Stimulated activated naive CD8-positive, alpha-beta T cell treated with anti-CD3 and anti-CD28 coated beads, Interleukin-15, Interleukin-2, amounts not matched to agents 100 ng/mL and 50 ng/mL, for 24 hours (primary cell): ENCODE data around the gene ADNP2.

Source experiments
- H3K27ac Mint-ChIP-seq: one replicate; pipeline ENCODE4 v1.8.0; 2021; ENCODE audit warnings: mild to moderate bottlenecking, mixed read lengths
- H3K27me3 Mint-ChIP-seq: one replicate; pipeline ENCODE4 v1.8.0; 2021; ENCODE audit warnings: mixed read lengths
- H3K36me3 Mint-ChIP-seq: one replicate; pipeline ENCODE4 v1.8.0; 2021; ENCODE audit warnings: low read depth, mixed read lengths
- H3K4me1 Mint-ChIP-seq: one replicate; pipeline ENCODE4 v1.8.0; 2021; ENCODE audit warnings: low read depth, mixed read lengths
- H3K4me3 Mint-ChIP-seq: one replicate; pipeline ENCODE4 v1.8.0; 2021; ENCODE audit warnings: mild to moderate bottlenecking, mixed read lengths
- H3K9me3 Mint-ChIP-seq: one replicate; pipeline ENCODE4 v1.8.0; 2021; ENCODE audit warnings: mixed read lengths

Gene ADNP2, protein sequence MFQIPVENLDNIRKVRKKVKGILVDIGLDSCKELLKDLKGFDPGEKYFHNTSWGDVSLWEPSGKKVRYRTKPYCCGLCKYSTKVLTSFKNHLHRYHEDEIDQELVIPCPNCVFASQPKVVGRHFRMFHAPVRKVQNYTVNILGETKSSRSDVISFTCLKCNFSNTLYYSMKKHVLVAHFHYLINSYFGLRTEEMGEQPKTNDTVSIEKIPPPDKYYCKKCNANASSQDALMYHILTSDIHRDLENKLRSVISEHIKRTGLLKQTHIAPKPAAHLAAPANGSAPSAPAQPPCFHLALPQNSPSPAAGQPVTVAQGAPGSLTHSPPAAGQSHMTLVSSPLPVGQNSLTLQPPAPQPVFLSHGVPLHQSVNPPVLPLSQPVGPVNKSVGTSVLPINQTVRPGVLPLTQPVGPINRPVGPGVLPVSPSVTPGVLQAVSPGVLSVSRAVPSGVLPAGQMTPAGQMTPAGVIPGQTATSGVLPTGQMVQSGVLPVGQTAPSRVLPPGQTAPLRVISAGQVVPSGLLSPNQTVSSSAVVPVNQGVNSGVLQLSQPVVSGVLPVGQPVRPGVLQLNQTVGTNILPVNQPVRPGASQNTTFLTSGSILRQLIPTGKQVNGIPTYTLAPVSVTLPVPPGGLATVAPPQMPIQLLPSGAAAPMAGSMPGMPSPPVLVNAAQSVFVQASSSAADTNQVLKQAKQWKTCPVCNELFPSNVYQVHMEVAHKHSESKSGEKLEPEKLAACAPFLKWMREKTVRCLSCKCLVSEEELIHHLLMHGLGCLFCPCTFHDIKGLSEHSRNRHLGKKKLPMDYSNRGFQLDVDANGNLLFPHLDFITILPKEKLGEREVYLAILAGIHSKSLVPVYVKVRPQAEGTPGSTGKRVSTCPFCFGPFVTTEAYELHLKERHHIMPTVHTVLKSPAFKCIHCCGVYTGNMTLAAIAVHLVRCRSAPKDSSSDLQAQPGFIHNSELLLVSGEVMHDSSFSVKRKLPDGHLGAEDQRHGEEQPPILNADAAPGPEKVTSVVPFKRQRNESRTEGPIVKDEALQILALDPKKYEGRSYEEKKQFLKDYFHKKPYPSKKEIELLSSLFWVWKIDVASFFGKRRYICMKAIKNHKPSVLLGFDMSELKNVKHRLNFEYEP

DNA sequence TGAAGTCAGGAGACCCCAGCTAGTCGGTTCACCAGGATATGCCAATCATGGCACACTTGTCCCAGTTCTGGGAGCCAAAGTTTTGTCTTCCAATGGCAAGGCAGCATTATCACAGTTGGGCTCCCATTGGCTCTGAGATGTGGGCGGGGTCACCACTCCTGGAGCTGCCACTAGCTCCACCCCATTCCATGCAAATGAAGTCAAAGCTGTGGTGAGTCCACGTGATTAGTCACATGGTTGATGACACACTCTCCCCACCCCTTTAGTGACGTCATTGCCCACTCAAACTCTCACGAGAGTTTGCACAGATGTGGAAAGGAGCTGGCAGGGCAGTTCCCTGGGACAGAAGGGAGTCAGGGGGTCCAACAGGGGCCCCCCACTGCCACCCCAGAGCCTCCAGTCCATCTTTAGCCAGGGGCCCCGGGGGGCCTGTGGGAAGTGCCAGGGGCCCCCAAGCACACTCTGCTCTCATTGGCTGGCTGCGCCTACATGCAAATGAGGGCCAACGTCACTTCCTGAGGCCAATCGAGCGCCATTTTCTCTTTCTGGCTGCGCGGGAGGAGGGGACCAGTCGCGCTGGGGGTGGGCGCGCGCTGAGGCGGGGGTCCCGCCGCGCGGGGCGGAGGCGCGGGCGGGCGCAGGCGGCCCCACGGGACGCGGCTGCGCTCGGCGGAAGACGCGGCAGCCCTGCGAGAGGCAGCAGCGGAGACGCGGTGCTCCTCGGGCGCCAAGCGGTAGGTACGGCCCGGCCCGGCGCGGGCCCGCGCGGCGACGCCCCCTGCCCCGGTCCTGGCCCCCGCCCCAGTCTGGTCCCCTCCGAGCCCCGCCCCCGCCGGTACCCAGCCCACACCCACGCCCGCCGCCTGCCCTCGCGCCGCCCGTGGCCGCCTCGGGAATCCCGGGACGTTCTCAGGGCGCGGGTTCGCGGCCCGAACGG is at the start of gene ADNP2:
Gene ADNP2, plus strand, starts transcription at position 524 of the 937 bp plus-strand sequence. CDS start 8,281 bp downstream, outside the sequence.
- Mint-ChIP-seq H3K36me3 (peaks cover 14% of the 10 kb centered on the region), H3K27me3 (no peaks in the 10 kb centered on the region), H3K4me3 (peak within 1 kb of the TSS; percentile 77), H3K9me3 (no peaks in the 10 kb centered on the region), H3K4me1 (peaks cover 57% of the 10 kb centered on the region), H3K27ac (peak within 1 kb of the TSS; percentile 86)

DNA sequence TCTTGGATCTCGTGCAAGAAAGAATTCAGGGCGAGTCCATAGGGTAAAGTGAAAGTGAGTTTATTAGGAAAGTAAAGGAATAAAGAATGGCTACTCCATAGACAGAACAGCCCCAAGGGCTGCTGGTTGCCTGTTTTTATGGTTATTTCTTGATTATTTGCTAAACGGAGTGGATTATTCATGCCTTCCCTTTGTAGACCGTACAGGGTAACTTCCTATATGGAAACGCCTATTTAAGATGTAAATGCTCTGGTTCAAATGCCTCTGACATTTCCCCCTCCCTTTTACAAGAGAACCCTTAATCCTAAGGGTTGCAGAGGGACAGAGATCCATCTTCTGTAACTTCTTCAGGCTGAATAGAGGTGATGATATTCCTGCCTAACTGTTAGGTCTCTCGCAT is 49.1 kb upstream of the ADNP2 start:
- peaks cover 9% of the 10 kb centered on the region for H3K36me3 Mint-ChIP-seq
- H3K27ac Mint-ChIP-seq, result no peak overlapping the region
- H3K4me3 Mint-ChIP-seq, result no peak overlapping the region
- no peaks in the 10 kb centered on the region for H3K27me3 Mint-ChIP-seq
- peaks cover 27% of the 10 kb centered on the region for H3K9me3 Mint-ChIP-seq
- H3K4me1 Mint-ChIP-seq, result no peaks in the 10 kb centered on the region

DNA sequence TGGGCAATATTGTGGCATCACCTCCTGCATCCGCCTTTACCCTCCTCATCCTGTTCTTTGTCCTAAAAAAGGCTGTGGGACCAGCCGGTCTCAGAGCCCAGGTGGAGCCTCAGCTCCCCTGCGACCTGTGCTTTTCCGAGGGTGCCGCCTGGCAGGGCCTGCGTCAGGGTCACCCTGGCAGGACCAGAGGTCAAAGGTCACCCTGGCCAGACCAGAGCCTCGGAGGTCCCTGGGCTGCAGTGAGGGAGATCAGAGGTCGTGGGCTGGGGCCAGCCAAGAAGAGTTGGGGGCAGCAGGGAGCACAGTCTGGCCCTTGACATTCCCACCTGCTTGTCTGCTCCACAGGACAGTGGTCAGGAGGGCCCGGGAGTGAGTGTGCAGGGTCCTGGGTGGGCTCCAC is 43.4 kb upstream of the ADNP2 start:
- no peaks in the 10 kb centered on the region for H3K4me1 Mint-ChIP-seq
- H3K27ac Mint-ChIP-seq, result no peak overlapping the region
- H3K9me3 Mint-ChIP-seq, result peaks cover 6% of the 10 kb centered on the region
- peaks cover 5% of the 10 kb centered on the region for H3K36me3 Mint-ChIP-seq
- H3K4me3 Mint-ChIP-seq, result no peak overlapping the region
- no peaks in the 10 kb centered on the region for H3K27me3 Mint-ChIP-seq

DNA sequence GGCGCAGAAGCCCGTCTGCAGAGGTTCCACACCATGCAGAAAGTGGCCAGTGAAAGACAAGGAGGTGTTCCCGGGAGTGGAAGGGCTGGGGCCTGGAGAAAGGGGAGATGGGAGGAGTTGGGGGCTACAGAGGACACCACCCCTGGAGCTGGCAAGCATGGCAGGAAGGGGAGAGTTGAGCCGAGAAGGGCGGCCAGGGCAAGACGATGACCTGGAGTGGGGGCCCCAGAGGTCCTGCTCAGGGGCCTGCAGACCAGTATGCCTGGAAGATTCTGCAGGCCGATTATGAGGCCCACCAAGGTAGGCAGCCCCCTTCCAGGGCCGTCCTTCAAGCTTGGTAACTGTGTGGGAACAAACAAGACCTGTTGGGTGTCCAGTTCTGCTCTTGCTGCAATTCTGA is 41.7 kb upstream of the ADNP2 start:
- Mint-ChIP-seq H3K36me3 (no peaks in the 10 kb centered on the region), H3K9me3 (peaks cover 6% of the 10 kb centered on the region), H3K4me3 (no peak overlapping the region), H3K27ac (no peak overlapping the region), H3K4me1 (no peaks in the 10 kb centered on the region), H3K27me3 (no peaks in the 10 kb centered on the region)

- peaks cover under 1% of the 10 kb centered on the region for H3K9me3 Mint-ChIP-seq
- H3K27me3 Mint-ChIP-seq, result no peaks in the 10 kb centered on the region
- no peaks in the 10 kb centered on the region for H3K4me1 Mint-ChIP-seq
- H3K4me3 Mint-ChIP-seq, result no peak overlapping the region
- H3K36me3 Mint-ChIP-seq, result no peaks in the 10 kb centered on the region
- no peak overlapping the region for H3K27ac Mint-ChIP-seq
These were observed 41.2 kb upstream of the ADNP2 start for GRCh38 chr18:80067897-80068296.

GRCh38 chr18:80068571-80069272 is 40.3 kb upstream of the ADNP2 start:
- Mint-ChIP-seq H3K36me3 (no peaks in the 10 kb centered on the region), H3K4me3 (no peak overlapping the region), H3K9me3 (no peaks in the 10 kb centered on the region), H3K27me3 (no peaks in the 10 kb centered on the region), H3K27ac (peak overlapping the region; percentile 52), H3K4me1 (no peaks in the 10 kb centered on the region)

- H3K36me3 Mint-ChIP-seq, result no peaks in the 10 kb centered on the region
- no peak overlapping the region for H3K27ac Mint-ChIP-seq
- H3K4me3 Mint-ChIP-seq, result no peak overlapping the region
- H3K27me3 Mint-ChIP-seq, result no peaks in the 10 kb centered on the region
- no peaks in the 10 kb centered on the region for H3K4me1 Mint-ChIP-seq
- H3K9me3 Mint-ChIP-seq, result no peaks in the 10 kb centered on the region
These were observed 38.2 kb upstream of the ADNP2 start for GRCh38 chr18:80070825-80071224.

DNA sequence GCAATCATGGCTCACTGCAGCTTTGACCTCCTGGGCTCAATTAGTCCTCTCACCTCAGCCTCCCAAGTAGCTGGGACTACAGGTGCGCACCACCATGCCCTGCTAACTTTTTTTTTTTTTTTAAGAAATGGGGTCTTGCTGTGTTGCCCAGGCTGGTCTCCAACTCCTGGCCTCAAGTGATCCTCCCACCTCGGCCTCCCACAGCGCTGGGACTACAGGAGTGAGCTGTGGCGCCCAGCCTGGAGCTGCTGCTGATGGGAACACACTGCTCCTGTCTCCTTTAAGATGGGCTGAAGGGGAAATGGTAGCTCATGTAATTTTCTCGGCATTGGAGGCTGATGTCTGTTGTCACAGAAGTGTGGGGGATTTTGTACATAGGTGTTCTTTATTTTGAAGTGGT is 34.9 kb upstream of the ADNP2 start:
- no peak overlapping the region for H3K4me3 Mint-ChIP-seq
- no peaks in the 10 kb centered on the region for H3K4me1 Mint-ChIP-seq
- no peaks in the 10 kb centered on the region for H3K9me3 Mint-ChIP-seq
- H3K27me3 Mint-ChIP-seq, result no peaks in the 10 kb centered on the region
- no peaks in the 10 kb centered on the region for H3K36me3 Mint-ChIP-seq
- H3K27ac Mint-ChIP-seq, result no peak overlapping the region

- no peaks in the 10 kb centered on the region for H3K36me3 Mint-ChIP-seq
- H3K9me3 Mint-ChIP-seq, result no peaks in the 10 kb centered on the region
- H3K27ac Mint-ChIP-seq, result no peak overlapping the region
- no peak overlapping the region for H3K4me3 Mint-ChIP-seq
- no peaks in the 10 kb centered on the region for H3K27me3 Mint-ChIP-seq
- H3K4me1 Mint-ChIP-seq, result no peaks in the 10 kb centered on the region
These were observed 34.4 kb upstream of the ADNP2 start for GRCh38 chr18:80074697-80075096.

DNA sequence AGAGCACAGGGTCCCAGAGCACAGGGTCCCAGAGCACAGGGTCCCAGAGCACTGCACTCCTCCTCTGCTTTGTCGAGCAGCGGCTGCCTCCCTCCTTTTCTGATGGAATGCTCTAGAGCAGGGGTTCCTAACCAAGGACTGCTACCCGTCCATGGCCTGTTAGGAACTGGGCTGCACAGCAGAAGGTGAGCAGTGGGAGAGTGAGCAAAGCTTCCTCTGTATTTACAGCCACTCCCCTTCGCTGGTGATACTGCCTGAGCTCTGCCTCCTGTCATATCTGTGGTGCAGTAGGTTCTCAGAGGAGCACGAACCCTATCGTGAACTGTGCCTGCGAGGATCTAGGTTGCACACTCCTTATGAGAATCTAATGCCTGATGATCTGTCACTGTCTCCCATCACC is 33.1 kb upstream of the ADNP2 start:
- no peak overlapping the region for H3K4me3 Mint-ChIP-seq
- no peak overlapping the region for H3K27ac Mint-ChIP-seq
- H3K9me3 Mint-ChIP-seq, result no peaks in the 10 kb centered on the region
- H3K4me1 Mint-ChIP-seq, result no peaks in the 10 kb centered on the region
- H3K36me3 Mint-ChIP-seq, result no peaks in the 10 kb centered on the region
- H3K27me3 Mint-ChIP-seq, result no peaks in the 10 kb centered on the region

DNA sequence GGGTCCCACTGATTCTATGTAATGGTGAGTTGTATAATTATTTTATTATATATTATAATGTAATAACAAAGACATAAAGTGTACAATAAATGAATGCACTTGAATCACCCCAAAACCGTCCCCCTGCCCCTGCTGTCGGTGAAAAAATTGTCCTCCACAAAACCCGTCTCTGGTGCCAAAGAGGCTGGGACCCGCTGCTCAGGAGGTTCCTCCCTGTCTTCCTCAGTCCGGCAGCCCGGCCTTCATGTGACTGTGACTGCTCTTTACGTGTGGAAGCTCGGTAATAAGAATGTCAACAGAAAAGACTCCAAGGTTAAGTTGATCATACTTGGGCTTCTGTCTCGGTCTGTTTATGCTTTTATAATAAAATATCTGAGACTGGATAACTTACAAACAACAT is 32.7 kb upstream of the ADNP2 start:
- Mint-ChIP-seq H3K27me3 (no peaks in the 10 kb centered on the region), H3K27ac (no peak overlapping the region), H3K4me3 (no peak overlapping the region), H3K36me3 (no peaks in the 10 kb centered on the region), H3K4me1 (no peaks in the 10 kb centered on the region), H3K9me3 (no peaks in the 10 kb centered on the region)

- Mint-ChIP-seq H3K4me1 (no peaks in the 10 kb centered on the region), H3K4me3 (no peak overlapping the region), H3K27me3 (no peaks in the 10 kb centered on the region), H3K36me3 (no peaks in the 10 kb centered on the region), H3K27ac (no peak overlapping the region), H3K9me3 (no peaks in the 10 kb centered on the region)
These were observed 31.2 kb upstream of the ADNP2 start for GRCh38 chr18:80077873-80078272.

DNA sequence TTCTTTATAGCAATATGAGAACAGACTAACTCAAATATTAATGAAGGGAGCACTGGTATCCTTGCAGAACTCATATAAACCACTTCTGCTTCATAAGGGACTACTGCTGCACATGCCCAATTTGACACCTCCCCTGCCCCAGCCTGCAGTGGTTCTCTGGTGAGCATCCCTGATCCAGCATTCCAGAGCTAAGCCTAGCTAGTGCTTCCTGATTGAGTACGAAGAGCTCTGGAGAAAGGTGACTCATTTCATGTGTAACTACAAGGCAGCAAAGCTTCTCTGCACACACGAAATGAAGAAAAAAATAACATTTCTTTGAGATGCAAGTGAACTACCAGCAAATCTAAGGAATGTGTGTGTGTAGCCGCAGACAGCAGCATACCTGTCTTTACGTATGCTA is 22.8 kb upstream of the ADNP2 start:
- peaks cover 37% of the 10 kb centered on the region for H3K9me3 Mint-ChIP-seq
- H3K27me3 Mint-ChIP-seq, result peaks cover 7% of the 10 kb centered on the region
- H3K4me1 Mint-ChIP-seq, result no peaks in the 10 kb centered on the region
- peaks cover 6% of the 10 kb centered on the region for H3K36me3 Mint-ChIP-seq
- no peak overlapping the region for H3K27ac Mint-ChIP-seq
- H3K4me3 Mint-ChIP-seq, result no peak overlapping the region

GRCh38 chr18:80088036-80088435 is 21.0 kb upstream of the ADNP2 start:
- peaks cover 37% of the 10 kb centered on the region for H3K9me3 Mint-ChIP-seq
- H3K27ac Mint-ChIP-seq, result no peak overlapping the region
- peaks cover 19% of the 10 kb centered on the region for H3K27me3 Mint-ChIP-seq
- no peaks in the 10 kb centered on the region for H3K4me1 Mint-ChIP-seq
- peaks cover 6% of the 10 kb centered on the region for H3K36me3 Mint-ChIP-seq
- no peak overlapping the region for H3K4me3 Mint-ChIP-seq
